Peyer's patch (tissue), 4 donors: Measurements from ENCODE around the gene PCBD2.
"Not testable (repeated sequence)": the region's sequence is repeated elsewhere in the genome, so short reads cannot be mapped to it uniquely, and the experiment has no call there.

Experiments used
- CTCF ChIP-seq, 6 experiments: fragments of 450-650 bp in 4 of 6; fragments of 200-600 bp in 2 of 6; sonication (generic) in 1 of 6; IDR thresholded peaks; one replicate each; pipeline ENCODE4 v1.5.1; 2017 to 2019; ENCODE audit warnings: antibody characterized with exemption in 6 of 6, mild to moderate bottlenecking in 3 of 6, moderate library complexity in 1 of 6
- POLR2A ChIP-seq, 2 donors: fragments of 450-650 bp; IDR thresholded peaks; one replicate each; pipeline ENCODE4 v1.5.1; 2017; ENCODE audit warnings: antibody characterized with exemption in 2 of 2, mild to moderate bottlenecking in 2 of 2, moderate library complexity in 2 of 2

GRCh38 chr5:134910752-134911151, 5.8 kb downstream of the PCBD2 start:
- not testable (repeated sequence) for TF ChIP-seq CTCF, POLR2A (IDR thresholded peaks at IDR 0.05)
